Fibroblast of villous mesenchyme (primary cell): ENCODE results near the gene OVOL2. TPM values are rescaled to one million over a fixed set of nuclear protein-coding genes. Genes with fewer than 3 reads are reported as not detected.
A peak's percentile ranks its signal among the peaks of the same experiment; 100 is the strongest.

Experiments used
- DNase-seq: peaks from one replicate; pipeline ENCODE4 v3.0.0-alpha.2; 2010; ENCODE audit warnings: low read depth
- H3K4me3 ChIP-seq: 2 replicates; pipeline ENCODE4 v1.5.1; 2011; ENCODE audit warnings: low read depth, mild to moderate bottlenecking, low read length
- CTCF ChIP-seq: IDR thresholded peaks from 2 replicates; pipeline ENCODE4 v1.5.1; 2012; ENCODE audit warnings: low read depth, mild to moderate bottlenecking, low read length; ENCODE audit not compliant: insufficient read depth
- small RNA-seq: library from RNA; depleted of rRNA; stranded (forward); fragments of <200 nt; gene quantifications from one replicate; pipeline ENCODE3, GENCODE V24; 2012
- total RNA-seq: library from RNA; depleted of rRNA; stranded (reverse); fragments of >200 nt; gene quantifications from 2 replicates; pipeline ENCODE4 v1.2.3, GENCODE V29; 2012

OVOL2 gene
- total RNA-seq, 1 donor = not detected

DNA sequence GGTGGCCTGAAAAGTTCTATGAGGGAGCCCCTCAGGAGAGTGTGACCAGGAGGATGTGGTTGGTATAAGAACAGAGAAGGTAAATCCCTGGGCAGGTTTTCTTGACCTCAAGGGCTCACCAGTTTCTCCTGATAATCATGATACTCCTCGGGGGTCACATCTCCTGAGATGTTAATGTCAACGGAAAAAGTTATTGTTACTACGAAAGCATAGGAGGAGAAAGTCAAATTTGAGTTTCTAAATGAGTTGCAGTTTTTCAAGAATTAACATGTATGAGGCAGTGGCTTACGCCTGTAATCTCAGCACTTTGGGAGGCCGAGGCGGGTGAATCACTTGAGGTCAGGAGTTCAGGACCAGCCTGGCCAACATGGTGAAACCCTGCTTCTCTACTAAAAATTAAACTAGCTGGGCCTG, 65.5 kb downstream of the OVOL2 start:
- no peak overlapping the region for H3K4me3 ChIP-seq
- DNase-seq = no peak
- TF ChIP-seq CTCF = no peak

- TF ChIP-seq CTCF = no peak
- H3K4me3 ChIP-seq = no peak overlapping the region
- peak; percentile 55 for DNase-seq
These were observed 67.3 kb downstream of the OVOL2 start for GRCh38 chr20:17990278-17990972.

GRCh38 chr20:17987988-17988387, 69.7 kb downstream of the OVOL2 start:
- no peak for TF ChIP-seq CTCF
- DNase-seq = no peak
- H3K4me3 ChIP-seq = no peak overlapping the region

GRCh38 chr20:17985388-17986018, 72.2 kb downstream of the OVOL2 start:
- no peak for TF ChIP-seq CTCF
- H3K4me3 ChIP-seq = no peak overlapping the region
- no peak for DNase-seq

DNA sequence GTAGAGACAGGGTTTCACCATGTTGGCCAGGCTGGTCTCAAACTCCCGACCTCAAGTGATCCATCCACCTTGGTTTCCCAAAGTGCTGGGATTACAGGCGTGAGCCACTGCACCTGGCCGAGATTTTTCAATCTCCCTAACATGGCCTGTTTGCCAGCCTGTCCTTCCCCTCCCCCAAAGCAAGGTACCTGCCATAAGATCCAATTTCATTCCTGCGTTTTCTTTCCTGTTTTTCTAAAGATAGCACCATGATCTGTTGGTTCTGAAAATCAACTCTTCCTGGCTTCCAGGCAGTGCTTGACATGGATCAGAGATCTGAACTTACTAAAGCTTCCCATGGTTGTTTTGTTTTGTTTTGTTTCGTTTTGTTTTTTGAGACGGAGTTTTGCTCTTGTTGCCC, 81.4 kb downstream of the OVOL2 start:
- no peak overlapping the region for H3K4me3 ChIP-seq
- no peak for TF ChIP-seq CTCF
- DNase-seq = no peak

Small RNAs within 50 kb of the gene (small RNA-seq; reads per million reads assigned to genes)
- not detected for gene RNU7-137P

Other genes with a start within 250 kb of the OVOL2 start
- gene SNX5, start 89.1 kb downstream of the OVOL2 start, total RNA-seq = 88.6 and 114 TPM in 2 replicates
- gene MGME1, start 88.9 kb downstream of the OVOL2 start, total RNA-seq = 9.5 and 10.6 TPM in 2 replicates
- 13.9 and 16.0 TPM in 2 replicates for gene KAT14, start 79.9 kb upstream of the OVOL2 start, total RNA-seq
- 9.5 and 9.7 TPM in 2 replicates for gene PET117, start 79.9 kb upstream of the OVOL2 start, total RNA-seq
- gene ZNF133, start 230.6 kb upstream of the OVOL2 start, total RNA-seq = 18.1 and 19.3 TPM in 2 replicates